ENCODE measurements around the gene NCBP3.

DNA sequence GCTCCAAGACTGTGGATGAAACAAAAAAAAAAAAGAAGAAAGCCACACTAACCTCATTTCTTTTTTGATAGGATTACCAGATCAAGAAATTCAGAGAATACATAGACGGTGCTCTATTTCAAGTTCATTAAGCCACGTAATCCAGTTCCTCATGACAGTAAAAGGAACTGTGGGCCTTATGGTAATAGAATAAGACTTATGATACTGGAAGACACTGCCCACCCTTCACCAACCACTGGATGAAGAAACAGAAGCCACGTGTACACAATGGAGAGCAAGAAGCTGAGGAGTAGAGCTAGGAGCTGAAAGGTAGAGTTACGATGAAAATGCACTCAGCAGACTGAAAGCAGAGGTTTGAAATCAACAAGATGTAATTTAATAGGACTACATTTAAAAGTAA lies 11.2 kb downstream of the NCBP3 start:
- no peak for TF ChIP-seq POLR2A (IDR thresholded peaks at IDR 0.05; ENCODE audit: low read depth, low read length)
- no peak for TF ChIP-seq JUN (IDR thresholded peaks at IDR 0.05; ENCODE audit: borderline replicate concordance, insufficient read depth, insufficient read length, low read depth)
- TF ChIP-seq, protein P1, sequence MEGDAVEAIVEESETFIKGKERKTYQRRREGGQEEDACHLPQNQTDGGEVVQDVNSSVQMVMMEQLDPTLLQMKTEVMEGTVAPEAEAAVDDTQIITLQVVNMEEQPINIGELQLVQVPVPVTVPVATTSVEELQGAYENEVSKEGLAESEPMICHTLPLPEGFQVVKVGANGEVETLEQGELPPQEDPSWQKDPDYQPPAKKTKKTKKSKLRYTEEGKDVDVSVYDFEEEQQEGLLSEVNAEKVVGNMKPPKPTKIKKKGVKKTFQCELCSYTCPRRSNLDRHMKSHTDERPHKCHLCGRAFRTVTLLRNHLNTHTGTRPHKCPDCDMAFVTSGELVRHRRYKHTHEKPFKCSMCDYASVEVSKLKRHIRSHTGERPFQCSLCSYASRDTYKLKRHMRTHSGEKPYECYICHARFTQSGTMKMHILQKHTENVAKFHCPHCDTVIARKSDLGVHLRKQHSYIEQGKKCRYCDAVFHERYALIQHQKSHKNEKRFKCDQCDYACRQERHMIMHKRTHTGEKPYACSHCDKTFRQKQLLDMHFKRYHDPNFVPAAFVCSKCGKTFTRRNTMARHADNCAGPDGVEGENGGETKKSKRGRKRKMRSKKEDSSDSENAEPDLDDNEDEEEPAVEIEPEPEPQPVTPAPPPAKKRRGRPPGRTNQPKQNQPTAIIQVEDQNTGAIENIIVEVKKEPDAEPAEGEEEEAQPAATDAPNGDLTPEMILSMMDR (IDR thresholded peaks at IDR 0.05; ENCODE audit: extremely low read depth in 1 of 2, insufficient read depth in 1 of 2, low read depth in 1 of 2, low read length in 2 of 2): no peak
- no peak for TF ChIP-seq POLR2AphosphoS5 (IDR thresholded peaks at IDR 0.05; ENCODE audit: insufficient read depth, low read depth, low read length)

All from endothelial cell of umbilical vein (primary cell).